ENCODE measurements around the gene PARD3B. TPM values are rescaled to one million over a fixed set of nuclear protein-coding genes. Genes with fewer than 3 reads are reported as not detected.

The PARD3B gene
- total and polyA plus RNA-seq, 7 donors, result 0.42 to 6.0 (median 4.8) TPM

- Histone ChIP-seq H3K4me3 (no peak overlapping the region), H3K36me3 (ENCODE audit: insufficient read depth in 1 of 2, low read depth in 1 of 2) (no peaks in the 10 kb centered on the region), H3K27ac (no peak overlapping the region), H3K4me1 (no peaks in the 10 kb centered on the region), H3K27me3 (ENCODE audit: insufficient read depth in 3 of 3, low read length in 2 of 3) (no peaks in the 10 kb centered on the region), H3K9me3 (no peaks in the 10 kb centered on the region)
- ATAC-seq (no peak), DNase-seq (no peak)
- intact Hi-C loops (cut with DNase I), result no loop called here
- no peak for TF ChIP-seq CTCF (IDR thresholded peaks at IDR 0.05)
- WGBS, 3 donors, result 92 to 100% (median 98%) methylated on average over 2 of the region's 2 CpGs
Measured at GRCh38 chr2:205138735-205139134, 593.5 kb downstream of the PARD3B start.

- Histone ChIP-seq H3K27me3 (ENCODE audit: insufficient read depth in 3 of 3, low read length in 2 of 3) (no peaks in the 10 kb centered on the region), H3K27ac (no peak overlapping the region), H3K36me3 (ENCODE audit: insufficient read depth in 1 of 2, low read depth in 1 of 2) (no peaks in the 10 kb centered on the region), H3K4me3 (no peak overlapping the region), H3K9me3 (peaks cover 4% of the 10 kb centered on the region), H3K4me1 (no peaks in the 10 kb centered on the region)
- intact Hi-C loops (cut with DNase I), result no loop called here
- peak in 1 of 2 donors; percentile 50 for DNase-seq
- TF ChIP-seq CTCF (IDR thresholded peaks at IDR 0.05), result no peak
- 68 to 76% (median 69%) methylated on average over 8 of the region's 8 CpGs for WGBS, 3 donors
- no peak for ATAC-seq
Measured at GRCh38 chr2:205139822-205140463, 594.7 kb downstream of the PARD3B start.

- Histone ChIP-seq H3K36me3 (ENCODE audit: insufficient read depth in 1 of 2, low read depth in 1 of 2) (no peaks in the 10 kb centered on the region), H3K27ac (no peak overlapping the region), H3K27me3 (ENCODE audit: insufficient read depth in 3 of 3, low read length in 2 of 3) (no peaks in the 10 kb centered on the region), H3K9me3 (peaks cover 4% of the 10 kb centered on the region), H3K4me1 (no peaks in the 10 kb centered on the region), H3K4me3 (no peak overlapping the region)
- WGBS, 3 donors, result 67 to 83% (median 70%) methylated on average over 1 of the region's 1 CpG
- ATAC-seq (no peak), DNase-seq (no peak)
- intact Hi-C loops (cut with DNase I), result no loop called here
- no peak for TF ChIP-seq CTCF (IDR thresholded peaks at IDR 0.05)
Measured at GRCh38 chr2:205141381-205141780, 596.1 kb downstream of the PARD3B start.

- intact Hi-C loops (cut with DNase I), result no loop called here
- no peaks in the 10 kb centered on the region for H3K36me3 ChIP-seq (ENCODE audit: insufficient read depth in 1 of 2, low read depth in 1 of 2)
- TF ChIP-seq CTCF (IDR thresholded peaks at IDR 0.05), result no peak
- H3K27me3 ChIP-seq (ENCODE audit: insufficient read depth in 3 of 3, low read length in 2 of 3), result no peaks in the 10 kb centered on the region
- peaks cover 4% of the 10 kb centered on the region for H3K9me3 ChIP-seq
- ATAC-seq, result no peak
- no peak overlapping the region for H3K4me3 ChIP-seq
- no peaks in the 10 kb centered on the region for H3K4me1 ChIP-seq
- WGBS, 3 donors, result 96% methylated on average over 6 of the region's 6 CpGs
- no peak for DNase-seq
- H3K27ac ChIP-seq, result no peak overlapping the region
Measured at GRCh38 chr2:205145888-205146287, 600.6 kb downstream of the PARD3B start.

GRCh38 chr2:205148755-205149154 lies 603.5 kb downstream of the PARD3B start:
- intact Hi-C loops (cut with DNase I), result no loop called here
- Histone ChIP-seq H3K4me1 (no peaks in the 10 kb centered on the region), H3K9me3 (peaks cover 4% of the 10 kb centered on the region), H3K4me3 (no peak overlapping the region), H3K36me3 (ENCODE audit: insufficient read depth in 1 of 2, low read depth in 1 of 2) (no peaks in the 10 kb centered on the region), H3K27ac (no peak overlapping the region), H3K27me3 (ENCODE audit: insufficient read depth in 3 of 3, low read length in 2 of 3) (no peaks in the 10 kb centered on the region)
- no peak for ATAC-seq
- no peak for TF ChIP-seq CTCF (IDR thresholded peaks at IDR 0.05)
- DNase-seq, result no peak
- 49 to 77% (median 63%) methylated on average over 2 of the region's 2 CpGs for WGBS, 3 donors
